NCI-H2029 (cell line): ENCODE measurements around the gene ACOXL.

Source experiments
- DNase-seq: peaks from one replicate; lab custom pipeline; 2025; lab: John Stamatoyannopoulos, UW

Gene ACOXL

DNA sequence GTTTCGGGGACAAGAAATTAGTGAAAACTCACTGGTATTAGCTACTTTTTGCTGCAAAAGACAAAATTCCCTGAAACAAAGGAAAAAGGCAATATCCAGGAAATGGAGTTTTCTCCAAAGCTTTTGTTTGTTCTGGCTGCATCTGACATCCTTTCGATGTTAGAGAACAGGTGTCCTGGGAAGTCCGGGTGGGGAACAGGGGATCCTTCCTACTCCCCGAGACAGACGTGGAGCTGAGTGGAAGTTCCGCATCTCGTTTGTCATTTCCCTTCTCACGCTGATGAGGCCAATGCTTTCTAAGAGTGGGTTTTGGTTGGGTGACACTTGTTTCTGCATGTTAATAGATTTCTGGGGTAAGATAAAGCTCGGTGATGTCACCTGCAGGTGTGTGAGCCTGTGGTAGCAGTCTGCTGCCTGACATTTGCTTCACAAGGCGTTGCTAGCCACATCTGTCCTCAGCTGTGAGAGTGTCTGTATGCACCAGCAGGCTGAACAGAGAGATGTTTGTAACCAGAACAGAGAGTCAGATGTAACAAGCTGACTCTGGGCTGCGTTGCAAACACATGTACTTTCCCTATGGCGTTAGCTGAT is 125.9 kb downstream of the ACOXL start:
- DNase-seq = no peak

DNA sequence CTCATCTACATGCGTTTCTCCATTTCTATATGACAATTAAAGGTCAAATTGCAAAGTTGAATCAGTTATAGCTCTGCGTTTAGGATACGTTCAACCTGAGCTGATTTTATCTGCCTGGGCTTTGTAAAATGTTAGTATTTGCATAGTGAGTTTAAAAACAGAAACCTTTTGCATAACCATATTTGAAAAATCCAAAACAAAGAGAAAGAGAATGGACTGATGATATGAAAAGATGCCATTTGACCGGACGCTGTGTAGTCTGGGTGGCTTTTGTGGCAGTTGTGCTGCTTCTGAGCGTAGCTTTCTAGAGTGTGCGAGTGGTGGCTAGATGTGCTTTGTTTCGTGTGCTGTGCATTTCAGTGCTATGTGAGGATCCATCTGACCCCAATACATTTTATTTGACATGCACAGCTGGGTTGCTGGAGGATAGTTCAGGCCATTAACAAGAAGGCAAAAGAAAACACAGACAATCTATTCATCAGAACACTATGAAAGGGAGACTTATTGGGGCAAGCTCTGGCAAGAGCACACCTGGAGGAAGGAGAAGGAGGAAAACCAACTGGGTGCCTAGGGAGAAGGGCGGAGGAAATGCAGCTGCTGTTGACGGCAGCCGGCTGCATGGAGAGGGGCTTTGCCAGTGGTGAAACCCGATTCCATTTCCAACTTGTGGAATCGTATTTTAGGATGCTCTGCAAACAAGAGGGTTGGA is 126.8 kb downstream of the ACOXL start:
- DNase-seq = no peak

DNA sequence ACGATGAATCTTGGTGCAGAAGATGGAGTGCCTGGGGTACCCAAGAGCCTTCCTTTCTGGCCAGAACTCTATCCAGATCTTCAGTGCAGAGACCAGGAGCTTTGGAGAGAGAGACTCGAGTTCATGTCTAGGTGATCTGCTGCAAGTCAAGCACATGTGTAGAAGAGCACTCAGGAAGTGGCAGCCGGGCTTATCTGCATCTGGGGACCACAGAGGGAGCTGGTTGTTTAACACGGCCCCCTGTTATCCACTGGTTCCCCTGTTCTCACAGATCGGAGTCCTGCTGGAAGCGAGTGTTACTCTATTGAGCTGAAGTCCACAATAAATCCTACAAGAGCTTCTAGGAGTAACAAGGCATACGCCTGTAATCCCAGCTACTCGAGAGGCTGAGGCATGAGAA is 128.3 kb downstream of the ACOXL start:
- DNase-seq = no peak

GRCh38 chr2:110861616-110862260 is 129.4 kb downstream of the ACOXL start:
- DNase-seq = no peak

GRCh38 chr2:110863726-110864125 is 131.4 kb downstream of the ACOXL start:
- no peak for DNase-seq

GRCh38 chr2:110864176-110864575 is 131.8 kb downstream of the ACOXL start:
- DNase-seq = no peak

DNA sequence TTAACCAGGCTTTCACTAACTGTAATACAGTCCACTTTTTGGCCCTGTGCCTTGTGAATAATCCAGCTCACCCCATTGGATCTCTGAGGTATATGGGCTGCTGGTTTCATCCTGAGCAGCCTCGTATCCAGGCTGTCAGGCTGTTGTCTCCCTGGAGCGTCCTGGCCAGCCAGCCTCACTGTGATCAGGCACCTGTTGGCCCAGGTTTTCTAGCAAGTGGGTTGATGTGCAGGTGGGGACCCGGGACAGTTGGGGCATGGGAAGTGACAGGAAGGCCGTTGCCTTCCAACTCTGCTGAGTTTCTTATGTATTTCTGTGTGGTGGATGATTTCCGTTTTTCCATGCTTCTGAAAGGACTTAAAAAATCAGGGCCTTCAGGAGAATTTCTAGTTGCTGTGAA is 132.4 kb downstream of the ACOXL start:
- no peak for DNase-seq

- no peak for DNase-seq
Measured at GRCh38 chr2:110865188-110865587, 132.8 kb downstream of the ACOXL start.

DNA sequence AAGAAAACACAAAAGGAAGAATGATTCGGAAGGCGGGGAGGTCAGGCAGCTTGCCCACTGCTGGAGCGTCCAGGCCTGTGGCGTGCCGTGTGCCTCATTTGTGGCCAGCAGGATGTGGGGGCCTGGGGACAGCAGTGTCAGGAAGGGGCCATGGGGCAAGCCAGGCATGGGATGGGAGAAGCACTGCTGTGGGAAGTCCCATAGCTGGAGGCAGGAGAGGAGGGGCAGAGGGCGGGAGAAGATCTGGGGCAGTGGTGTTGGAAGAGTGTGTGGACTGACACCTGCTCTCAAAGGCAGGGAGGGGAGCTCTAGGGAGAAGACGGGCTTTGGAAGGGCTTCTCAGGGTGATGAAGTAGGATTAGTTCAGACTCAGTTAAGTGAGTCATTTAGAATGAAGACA is 133.7 kb downstream of the ACOXL start:
- no peak for DNase-seq

- no peak for DNase-seq
Measured at GRCh38 chr2:110866466-110866865, 134.1 kb downstream of the ACOXL start.

DNA sequence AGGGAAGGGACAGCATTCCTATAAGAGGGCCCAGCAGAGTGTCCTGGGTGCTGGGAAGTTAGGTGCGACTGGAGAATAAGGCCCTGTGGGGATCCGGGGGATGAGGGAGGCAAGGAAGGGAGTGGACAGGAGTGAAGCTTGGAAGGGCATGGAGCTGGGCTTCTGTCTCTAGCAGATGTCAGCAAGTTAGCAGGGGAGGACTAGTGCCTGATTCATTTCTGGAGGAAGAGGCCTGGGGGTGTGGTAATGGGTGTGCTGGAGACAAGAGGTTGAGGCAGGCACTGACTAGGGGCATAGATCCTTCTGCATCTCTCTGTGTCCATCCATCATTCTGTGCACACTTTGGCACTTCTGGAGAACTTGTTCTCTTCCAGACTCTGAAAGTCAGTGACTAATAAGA is 134.7 kb downstream of the ACOXL start:
- no peak for DNase-seq

DNA sequence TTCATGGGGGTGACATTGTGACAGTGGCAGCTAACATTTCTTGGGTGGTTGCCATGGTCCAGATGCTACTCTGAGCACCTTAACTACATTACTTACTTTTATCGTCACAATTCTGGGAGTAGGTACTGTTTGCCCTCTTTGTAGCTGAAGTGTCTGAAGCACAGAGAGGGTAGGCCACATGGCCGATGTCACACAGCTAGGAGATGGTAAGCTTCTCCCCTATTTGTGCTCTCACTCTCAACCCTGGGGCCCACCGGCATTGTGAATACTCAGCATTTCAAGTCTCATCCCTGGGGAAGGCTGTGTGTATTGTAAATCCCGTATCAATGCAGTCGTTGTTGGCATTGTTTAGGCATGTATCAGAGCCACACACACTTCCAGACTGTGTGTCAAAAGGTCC is 136.6 kb downstream of the ACOXL start:
- no peak for DNase-seq

GRCh38 chr2:110869472-110870446 is 137.4 kb downstream of the ACOXL start:
- peak; percentile 68 for DNase-seq

DNA sequence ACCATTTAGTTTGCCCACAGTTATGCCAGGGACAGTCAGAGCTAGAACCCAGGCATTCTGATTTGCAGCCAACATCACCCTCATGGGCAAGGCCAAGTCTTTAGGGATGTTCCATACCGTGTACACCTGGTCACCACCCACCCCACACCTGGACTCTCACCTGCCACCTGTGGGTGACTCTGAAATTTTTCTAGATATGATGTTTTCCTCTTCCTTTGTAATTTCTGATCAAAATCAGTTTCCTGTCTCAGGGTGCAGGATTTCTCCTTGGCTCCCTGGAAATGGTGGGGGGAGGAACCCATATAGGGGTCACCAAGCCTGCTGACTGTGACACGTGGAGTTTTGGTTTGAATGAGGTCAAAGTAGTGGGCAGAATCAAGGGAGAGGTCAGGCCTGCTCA is 138.2 kb downstream of the ACOXL start:
- no peak for DNase-seq

DNA sequence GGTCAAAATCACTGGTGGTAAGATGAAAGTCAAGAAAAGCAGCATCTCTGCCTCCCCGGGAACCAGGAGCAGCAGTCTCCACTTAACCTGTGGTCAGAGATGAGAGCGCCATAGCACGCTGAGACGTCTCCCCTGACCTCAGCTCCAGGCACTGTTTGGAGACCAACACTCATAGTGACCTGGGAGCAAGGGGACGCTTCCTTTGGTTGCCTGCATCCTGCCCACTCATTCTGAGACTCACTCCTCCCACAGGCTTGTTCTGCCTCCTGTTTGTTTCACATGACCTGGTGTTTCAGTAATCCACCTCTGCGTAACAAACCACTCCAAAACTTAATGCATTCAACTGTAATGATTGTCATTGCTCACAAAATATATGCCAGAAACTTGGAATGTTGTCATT is 139.3 kb downstream of the ACOXL start:
- DNase-seq = no peak

DNA sequence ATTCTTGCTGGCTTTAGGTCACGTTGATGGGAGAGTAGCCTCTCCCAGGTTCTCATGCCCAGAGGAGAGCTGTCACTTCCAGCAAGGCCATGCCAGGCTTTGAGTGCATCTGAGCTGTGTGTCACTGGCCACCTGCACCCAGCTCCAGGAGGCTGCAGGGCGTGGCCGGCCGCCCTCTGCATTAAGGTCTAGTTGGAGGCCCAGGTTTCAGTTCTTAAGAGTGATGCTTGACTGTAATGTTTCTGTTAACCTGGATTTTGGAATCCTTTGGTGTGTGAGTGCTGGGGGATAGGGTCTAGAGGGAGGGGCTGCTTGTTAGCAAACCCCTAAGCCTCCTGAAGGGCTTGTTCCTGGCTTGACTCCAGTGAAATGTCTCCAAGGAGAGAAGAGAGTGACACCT is 140.1 kb downstream of the ACOXL start:
- DNase-seq = no peak

GRCh38 chr2:110873056-110873502 is 140.7 kb downstream of the ACOXL start:
- DNase-seq = no peak

- no peak for DNase-seq
Measured at GRCh38 chr2:110873597-110874452, 141.5 kb downstream of the ACOXL start.

DNA sequence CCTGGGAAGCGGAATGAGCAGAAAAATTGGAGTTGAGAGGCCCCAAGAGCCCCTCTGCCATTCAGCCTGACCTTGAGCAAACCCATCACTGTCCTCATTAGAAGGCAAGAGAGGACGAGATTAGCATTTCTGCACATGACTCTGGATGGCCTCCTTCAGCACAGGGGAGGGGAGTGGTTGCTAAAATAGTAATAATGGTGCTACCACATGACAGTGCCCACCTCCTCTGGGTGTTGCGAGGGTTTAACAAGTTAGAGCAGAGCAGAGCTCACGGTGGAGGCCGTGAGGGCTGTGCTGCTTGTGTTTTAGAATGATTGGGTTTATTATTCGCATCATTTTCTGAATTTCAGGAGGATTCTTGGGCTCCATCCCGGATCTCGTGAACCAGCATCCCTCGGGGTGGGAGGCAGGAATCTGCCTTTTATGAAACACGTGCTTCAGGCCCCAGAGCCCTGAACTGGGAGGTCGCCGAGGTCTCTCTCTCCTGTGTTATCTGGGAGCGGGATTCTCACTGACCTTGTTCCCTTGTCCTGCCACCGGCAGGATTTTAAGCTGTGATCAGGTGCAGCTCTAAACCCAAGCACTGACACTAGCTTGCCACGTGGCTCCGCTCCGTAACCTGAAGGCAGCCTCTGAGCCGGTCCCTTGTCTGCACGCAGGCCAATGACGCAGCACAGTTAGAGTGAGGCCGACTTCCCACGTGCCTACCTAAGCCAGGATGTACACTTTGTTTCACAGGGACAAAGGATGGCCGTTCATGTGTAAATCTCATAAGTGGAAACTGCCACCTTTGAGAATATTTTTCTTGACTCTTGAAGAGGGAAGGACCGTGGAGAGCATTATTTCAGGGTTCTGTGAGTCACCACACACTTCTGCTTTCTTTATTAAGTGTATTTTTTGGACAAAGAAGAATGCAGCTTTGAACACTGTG is 142.3 kb downstream of the ACOXL start:
- no peak for DNase-seq

GRCh38 chr2:110875384-110875725 is 143.0 kb downstream of the ACOXL start:
- no peak for DNase-seq
